Measurements from ENCODE around the gene TSR1. TPM values are rescaled to one million over a fixed set of nuclear protein-coding genes. Genes with fewer than 3 reads are reported as not detected.

TSR1 gene
- total RNA-seq, 1 donor from 2014 or later = 30.8 TPM

DNA sequence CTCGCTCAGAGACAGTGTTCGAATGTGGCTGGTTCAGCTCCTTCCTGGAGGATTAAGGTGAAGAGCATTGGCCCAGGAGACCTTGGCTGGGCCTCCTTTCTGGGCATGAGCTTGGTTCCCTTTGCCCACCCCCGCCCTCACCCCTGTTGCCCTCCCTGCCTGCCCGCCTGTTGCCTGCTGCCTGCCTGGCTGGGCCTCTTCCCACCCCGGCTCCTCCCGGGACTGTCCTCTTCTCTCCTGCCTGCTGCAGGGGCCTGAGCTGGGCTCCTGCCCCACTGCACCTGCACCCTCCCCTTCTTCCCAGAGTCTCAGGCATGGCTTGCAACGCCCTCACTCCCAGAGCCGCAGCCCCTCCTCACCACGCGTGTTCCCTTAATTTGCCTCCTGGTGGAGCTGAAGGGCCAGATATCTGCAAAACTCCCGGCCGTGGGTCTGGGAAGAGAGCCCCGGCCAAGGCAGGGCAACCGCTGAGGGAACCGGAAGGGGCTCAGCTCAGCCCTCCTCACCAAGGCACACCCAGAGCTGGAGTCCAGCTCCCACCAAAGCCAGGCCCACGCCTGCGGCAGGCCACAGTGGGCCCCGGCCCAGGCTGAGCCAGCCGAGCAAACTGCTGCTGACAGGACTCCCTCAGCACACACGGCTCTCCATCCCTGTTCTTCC lies 33.4 kb upstream of the TSR1 start:
- DNase-seq (ENCODE audit: extremely low read depth, low read depth, low spot score) = no peak

DNA sequence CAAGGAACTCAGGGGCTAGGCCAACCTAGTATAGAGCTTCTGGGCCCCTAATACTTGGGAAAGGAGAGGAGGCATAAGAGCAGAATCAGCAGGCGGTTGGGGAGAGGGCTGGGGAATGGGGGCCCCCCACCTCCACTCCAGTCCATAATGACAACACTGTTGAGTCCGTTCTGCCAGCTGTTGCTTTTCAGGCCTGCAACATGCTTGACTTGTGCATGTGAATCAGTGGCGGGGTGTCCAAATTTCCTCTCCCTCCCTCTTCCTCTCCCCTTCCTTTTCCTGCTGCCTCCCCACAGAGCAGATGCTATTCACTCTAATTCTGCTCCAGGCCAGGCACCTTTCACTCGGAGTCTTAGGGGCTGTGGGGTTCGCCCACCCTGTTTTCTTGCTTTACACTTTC lies 32.8 kb upstream of the TSR1 start:
- no peak for DNase-seq (ENCODE audit: extremely low read depth, low read depth, low spot score)

DNA sequence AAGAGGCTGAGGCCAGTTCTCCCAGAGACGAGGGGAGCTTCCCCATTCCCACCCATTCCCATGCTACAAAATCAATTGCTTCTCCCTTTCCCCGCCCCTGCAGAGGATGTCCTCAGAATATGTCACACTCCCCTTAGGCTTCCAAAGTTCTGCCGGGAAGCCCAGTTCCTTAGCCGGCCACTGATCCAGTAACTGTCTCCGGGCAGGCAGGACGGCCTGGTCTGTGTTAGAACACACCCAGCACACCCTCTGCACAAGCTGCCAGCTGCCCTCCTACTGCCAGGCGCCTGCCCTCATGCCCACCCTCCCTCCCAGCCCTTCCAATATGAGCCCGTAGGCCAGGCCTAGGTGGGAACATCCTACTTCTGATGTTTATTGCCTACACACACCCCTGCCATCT lies 32.1 kb upstream of the TSR1 start:
- DNase-seq (ENCODE audit: extremely low read depth, low read depth, low spot score) = no peak

DNA sequence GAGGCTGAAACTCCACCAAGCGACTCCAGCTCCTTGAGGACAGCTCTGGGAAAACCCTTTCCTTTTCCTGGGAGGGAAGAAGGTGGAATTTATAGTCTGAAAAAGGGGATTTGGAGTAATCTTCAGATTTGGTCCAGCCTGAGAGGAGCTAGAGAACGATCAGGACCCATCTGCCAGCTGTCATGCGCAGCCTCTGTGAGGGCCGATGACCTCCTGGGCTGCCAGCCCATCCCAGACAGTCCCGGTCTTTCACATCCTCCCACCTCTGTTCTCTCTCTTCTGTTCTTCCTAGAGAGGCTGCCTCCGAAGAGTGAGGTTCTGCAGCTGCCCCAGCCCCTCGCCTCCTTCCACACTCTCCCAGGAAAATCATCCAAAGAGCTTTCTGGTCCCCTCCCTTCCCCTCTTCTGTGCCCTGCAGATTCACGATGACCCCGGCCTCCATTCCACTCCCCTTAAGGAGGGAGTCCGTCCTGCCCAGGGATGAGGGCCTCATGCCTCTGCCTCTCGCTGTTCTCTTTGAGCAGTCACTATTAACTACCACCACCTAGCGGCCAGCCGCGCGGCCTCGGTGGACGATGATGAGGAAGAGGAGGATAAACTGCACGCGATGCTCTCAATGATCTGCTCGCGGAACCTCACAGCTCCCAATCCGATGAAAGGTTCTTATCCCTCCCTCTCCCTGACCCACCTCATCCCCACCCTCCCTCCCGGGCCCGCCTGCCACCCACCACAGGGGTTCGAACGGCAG lies 30.7 kb upstream of the TSR1 start:
- no peak for DNase-seq (ENCODE audit: extremely low read depth, low read depth, low spot score)

DNA sequence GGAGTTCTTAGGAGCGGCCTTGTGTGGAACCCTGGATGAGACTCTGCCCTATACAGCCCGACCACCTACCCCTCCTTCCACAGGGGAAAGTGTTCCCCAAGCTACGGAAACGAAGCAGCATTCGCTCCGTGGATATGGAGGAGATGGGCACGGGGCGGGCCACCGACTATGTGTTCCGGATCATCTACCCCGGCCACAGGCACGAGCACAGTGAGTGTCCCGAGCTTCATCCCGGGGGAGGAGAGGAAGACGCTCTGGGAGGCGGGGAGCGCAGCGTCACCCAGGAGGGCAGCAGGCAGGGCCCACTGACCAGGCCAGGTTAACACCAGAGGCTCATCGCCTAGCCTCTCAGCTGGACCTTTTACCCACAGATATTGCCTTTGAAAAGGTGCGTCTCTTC lies 28.9 kb upstream of the TSR1 start:
- no peak for DNase-seq (ENCODE audit: extremely low read depth, low read depth, low spot score)

DNA sequence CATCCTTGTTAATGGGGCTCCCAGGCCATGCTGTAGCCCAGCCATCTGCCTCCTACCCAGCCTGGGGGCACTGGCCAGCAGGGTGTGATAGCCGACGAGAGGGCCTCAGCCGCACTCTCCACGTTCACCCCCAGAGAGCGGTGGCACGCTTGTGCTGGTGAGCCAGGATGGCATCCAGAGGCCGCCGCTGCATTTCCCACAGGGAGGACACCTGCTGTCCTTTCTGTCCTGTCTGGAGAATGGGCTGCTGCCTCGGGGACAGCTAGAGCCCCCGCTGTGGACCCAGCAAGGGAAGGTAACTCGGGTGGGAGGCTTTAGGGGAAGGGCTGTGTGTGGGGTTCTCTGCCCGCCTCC lies 28.5 kb upstream of the TSR1 start:
- no peak for DNase-seq (ENCODE audit: extremely low read depth, low read depth, low spot score)

DNA sequence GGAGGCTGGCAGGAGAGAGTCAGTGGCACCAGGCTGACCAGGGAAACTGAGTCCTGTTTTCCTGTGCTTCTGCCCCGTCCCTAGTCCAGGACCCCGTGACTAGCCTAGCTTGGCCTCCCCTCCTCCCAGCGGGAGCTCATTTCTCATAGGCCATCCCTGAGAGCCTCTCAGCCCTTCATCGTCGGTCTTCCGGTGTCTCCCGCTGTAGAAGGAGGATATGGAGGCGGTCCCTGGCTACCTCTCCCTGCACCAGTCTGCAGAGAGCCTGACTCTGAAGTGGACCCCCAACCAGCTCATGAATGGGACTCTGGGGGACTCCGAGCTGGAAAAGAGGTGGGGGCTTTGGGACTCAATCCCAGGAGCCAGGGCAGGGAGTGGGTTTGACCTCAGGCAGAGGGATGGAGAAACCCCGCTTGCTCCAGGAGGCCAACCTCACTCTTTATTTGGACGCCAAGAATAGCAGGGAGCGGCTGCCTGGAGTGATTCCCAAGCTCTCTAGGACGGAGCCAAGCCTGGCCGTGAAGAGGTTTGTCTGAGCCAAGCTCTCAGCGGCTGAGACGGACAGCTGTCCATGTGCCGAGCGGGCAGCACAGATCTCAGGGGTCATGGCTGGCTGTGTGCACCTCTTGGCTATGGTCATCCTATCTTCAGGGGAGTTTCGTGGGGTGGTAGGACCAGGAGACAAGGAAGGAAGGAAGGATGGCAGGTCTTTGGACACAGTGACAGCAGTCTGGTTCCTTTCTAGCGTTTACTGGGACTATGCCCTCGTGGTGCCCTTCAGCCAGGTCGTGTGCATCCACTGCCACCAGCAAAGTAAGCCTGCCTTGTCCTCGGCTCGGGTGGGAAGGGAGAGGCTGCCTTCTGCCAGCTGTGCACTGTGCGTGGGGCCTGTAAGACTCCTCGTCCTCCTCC lies 27.9 kb upstream of the TSR1 start:
- DNase-seq (ENCODE audit: extremely low read depth, low read depth, low spot score) = no peak

DNA sequence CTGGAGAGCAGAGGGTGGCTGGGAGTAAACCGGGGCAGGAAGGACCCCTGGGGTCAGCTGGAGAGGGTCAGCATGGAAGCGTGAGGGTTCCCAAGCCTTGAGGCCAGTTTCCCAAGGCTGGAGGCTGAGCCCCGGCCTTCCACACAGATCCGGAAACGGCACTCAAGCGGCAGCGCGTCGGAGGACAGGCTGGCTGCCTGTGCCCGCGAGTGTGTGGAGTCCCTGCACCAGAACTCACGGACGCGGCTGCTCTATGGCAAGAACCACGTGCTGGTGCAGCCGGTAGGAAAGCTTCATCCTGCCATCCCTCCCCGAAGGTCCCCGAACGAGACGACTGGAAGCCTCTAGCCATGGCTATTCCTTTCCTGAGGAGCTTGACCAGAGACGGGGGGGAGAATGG lies 27.1 kb upstream of the TSR1 start:
- DNase-seq (ENCODE audit: extremely low read depth, low read depth, low spot score) = no peak

DNA sequence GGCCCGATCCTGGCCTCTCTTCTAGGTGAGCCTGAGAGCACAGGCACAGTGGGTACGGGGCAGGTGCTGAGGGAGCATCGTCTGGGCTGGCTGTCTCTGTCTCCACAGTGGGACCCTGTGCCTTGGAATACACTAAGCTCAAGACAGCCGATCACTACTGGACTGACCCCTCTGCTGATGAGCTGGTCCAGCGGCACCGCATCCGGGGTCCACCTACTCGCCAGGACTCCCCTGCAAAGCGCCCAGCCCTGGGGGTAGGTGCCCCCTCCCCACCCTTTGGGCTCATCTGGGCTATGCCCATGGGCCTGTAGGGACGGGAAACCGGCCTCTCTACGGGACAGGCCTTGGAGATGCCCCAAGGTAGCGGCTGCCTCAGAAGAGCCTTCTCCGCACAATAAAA lies 26.6 kb upstream of the TSR1 start:
- no peak for DNase-seq (ENCODE audit: extremely low read depth, low read depth, low spot score)

DNA sequence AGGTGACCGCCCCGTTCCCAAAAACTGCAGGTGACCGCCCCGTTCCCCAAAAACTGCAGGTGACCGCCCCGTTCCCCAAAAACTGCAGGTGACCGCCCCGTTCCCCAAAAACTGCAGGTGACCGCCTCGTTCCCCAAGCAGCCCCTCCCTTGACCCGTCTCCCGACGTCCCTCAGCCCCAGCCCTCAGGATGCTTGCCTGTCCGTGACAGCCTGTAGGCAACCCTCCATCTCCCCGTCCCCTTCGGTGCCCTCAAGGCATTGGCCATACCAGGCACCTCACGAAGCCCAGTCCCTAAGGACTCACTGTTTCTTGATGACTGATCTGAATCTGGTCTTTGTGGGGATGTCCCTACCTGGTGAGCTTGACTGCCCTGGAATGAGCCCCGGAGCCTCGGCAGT lies 26.2 kb upstream of the TSR1 start:
- DNase-seq (ENCODE audit: extremely low read depth, low read depth, low spot score) = no peak

DNA sequence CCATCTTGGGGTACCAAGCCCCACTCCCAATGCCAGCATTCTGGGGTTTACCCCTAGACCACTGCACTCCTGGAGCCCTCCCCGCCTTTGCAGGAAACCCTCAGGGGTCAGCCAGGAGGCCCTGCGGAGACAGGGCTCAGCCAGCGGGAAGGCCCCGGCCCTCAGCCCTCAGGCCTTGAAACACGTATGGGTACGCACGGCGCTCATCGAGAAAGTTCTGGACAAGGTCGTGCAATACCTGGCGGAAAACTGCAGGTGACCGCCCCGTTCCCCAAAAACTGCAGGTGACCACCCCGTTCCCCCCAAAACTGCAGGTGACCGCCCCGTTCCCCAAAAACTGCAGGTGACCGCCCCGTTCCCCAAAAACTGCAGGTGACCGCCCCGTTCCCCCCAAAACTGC lies 25.8 kb upstream of the TSR1 start:
- no peak for DNase-seq (ENCODE audit: extremely low read depth, low read depth, low spot score)

DNA sequence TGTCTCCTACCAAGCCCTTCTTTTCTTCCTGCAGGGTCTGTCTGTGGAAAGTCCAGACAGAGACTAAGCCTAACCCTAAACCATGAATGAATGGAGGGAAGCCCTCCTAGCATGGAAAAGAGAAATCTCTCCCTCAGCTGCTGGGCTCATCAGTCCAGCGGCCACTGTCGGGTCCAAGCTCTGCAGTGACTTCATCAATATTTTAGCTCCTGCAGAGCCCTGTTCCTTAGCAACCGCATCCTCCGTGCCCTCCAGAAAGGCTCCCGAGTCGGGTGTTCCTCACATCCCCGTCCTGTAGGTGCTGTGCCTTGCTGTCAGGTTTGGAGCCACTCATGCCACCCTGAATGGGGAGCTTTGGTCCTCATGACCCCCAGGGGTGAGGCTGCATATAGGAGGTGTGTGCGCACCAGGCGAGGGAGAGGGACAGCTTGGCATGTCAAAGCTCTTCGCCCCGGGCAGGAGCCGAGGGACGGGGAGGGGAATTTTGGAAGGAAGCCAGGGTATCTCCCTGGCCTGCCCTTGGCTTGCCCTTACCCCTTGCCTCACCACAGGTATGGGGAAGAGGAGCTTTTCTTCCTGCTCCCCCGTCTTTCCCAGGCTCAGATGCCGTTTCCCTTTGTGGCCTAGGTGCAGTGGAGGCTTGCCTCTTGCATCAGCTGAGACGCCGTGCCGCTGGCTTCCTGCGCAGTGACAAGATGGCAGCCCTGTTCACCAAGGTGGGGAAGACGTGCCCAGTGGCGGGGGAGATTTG lies 24.9 kb upstream of the TSR1 start:
- no peak for DNase-seq (ENCODE audit: extremely low read depth, low read depth, low spot score)

DNA sequence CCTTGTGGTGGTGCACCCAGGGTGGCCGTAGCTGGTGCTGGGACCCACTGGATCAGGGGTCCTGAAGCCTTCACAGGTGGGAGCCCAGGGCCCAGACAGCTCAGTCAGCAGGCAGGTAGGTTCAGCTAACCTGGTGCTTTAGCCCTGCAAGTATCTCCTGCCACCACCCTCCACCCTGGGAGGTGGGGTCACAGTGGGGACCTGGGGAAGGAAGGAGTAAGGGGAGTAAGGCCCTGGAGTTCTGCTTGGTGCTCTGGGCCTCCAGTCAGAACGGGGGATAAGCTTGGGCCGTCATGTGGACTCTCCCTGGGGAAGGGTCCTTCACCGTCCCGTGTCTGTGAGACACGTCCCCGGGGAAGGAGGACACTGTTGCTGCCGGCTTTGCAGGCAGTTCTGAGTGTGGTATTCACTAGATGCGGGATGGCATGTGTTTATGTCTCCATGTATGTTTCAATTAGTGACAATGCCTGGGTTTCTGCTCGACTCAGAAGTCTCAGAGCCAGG lies 21.7 kb upstream of the TSR1 start:
- DNase-seq (ENCODE audit: extremely low read depth, low read depth, low spot score) = no peak

DNA sequence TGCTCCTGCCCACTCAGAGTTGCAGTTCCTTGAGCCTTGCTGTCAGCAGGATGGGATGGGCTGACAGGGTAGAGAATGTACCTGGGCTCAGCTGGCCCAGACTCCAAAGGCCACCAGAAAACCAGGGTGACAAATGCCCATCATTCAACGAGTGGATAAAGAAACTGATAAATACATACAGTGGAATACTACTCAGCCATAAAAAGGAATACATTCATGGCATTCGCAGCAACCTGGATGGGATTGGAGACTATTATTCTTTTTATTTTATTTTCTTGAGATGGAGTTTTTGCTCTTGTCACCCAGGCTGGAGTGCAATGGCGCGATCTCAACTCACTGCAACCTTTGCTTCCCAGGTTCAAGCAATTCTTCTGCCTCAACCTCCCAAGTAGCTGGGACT lies 21.0 kb upstream of the TSR1 start:
- no peak for DNase-seq (ENCODE audit: extremely low read depth, low read depth, low spot score)

DNA sequence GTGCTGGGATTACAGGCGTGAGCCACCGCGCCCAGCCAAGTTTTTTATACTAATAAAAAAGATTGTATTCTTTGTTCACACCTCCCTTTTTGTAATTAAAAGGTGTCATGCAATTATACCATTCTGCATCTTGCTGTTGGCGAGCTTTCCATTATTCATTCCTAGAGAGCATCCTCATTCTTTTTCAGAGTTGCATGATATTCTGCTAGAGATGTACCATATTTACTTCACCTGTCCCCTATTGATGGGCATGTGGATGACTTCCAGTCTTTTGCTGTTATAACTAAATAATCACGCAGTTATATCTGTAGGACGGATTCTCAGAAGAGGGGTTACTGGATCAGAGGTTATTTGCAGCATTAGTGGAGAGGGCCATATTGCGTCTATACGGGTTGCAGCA lies 18.1 kb upstream of the TSR1 start:
- DNase-seq (ENCODE audit: extremely low read depth, low read depth, low spot score) = no peak

DNA sequence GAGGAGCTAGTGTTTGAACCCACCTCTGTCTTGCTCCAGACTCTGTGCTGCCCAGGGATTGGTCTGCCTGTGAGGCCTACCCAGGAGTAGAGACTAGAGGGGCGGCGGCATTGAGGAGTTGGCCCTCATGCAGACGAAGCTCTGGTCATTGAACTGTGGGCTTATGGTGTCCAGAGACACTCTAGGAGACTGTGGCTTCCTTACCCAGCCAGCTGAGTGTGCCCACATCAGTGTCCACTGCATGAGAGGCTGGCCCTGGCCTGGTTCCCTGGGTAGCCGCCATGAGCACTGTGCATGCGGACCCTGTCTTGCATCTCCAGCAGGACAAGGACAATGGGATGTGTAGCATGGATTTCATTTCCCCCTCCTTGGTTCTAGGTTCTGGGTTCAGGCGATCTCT lies 15.0 kb upstream of the TSR1 start:
- no peak for DNase-seq (ENCODE audit: extremely low read depth, low read depth, low spot score)

DNA sequence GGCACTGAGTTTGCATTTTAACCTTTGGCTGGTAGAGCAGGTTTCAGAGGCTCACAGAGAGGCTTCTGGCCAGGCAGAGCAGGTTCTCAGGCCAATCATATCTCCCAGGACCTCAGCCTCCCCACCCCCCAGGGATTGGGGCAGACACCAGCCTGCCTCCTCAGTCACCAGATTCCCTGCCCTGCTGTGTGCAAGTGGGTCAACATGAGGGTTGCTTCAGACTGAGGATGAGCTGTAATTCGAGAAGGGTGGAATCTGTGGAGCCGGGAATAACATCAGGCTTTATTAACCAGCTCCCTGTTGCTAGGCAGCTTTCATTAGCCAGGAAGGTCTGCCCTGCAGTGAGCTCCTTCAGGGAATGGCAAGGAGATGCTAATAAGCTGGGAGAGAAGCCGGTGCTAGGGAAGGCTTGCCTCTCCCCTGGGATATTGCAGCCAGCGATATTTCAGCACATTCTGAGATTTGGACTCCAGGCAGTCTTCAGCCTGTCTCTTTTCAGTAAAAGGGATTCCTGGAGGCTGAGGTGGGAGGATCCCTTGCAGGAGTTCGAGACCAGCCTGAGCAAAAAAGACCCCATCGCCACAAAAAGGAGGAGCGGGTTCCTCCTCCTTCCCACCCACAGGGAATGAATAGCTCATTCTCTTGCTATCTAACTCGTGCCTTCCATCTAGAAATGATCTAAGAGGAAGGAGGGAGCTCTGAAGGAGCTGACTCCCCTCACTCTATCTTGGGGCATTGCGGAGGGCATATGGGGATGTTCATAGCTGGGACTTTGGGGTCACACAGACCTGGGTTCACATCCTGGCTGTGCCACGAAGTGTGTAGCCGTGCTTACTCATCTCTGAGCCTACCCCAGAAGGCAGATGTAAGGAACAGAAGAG lies 11.8 kb upstream of the TSR1 start:
- DNase-seq (ENCODE audit: extremely low read depth, low read depth, low spot score) = no peak

DNA sequence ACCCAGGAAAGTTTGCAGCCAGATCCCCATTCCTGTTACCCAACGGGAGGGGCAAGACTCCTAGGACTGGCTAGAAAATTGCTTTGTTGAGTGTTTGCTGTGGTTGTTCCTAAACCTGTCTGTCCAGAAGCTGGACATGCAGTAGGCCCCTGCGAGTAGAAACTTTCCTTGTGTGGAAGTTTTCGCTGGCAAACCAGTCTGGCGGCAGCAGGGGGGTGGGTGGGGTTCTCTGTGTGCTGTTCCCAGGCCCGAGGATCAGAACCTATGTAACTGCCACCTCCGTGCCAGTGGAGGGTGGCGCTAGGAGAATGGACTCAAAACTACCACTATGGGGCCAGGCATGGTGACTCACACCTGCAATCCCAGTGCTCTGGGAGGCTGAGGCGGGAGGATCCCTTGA lies 10.2 kb upstream of the TSR1 start:
- no peak for DNase-seq (ENCODE audit: extremely low read depth, low read depth, low spot score)

DNA sequence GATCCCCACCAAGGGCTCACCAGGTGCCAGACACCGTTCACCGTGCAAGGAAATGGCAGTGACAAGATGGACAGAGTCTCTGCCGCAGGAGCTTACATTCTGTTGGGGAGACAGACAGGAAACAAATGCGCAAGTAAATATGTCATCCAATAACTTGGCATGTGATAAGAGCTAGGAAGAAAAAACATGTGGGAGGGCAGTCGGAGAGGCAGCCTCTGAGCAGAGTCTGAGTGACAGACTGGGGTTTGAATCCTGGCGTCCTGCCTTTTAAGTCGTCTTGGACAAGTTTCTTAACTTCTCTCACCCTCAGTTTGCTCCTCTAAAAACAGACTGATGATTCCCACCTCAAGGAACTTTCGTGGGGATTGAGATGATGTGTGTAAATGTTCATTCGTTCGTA lies 8.3 kb upstream of the TSR1 start:
- no peak for DNase-seq (ENCODE audit: extremely low read depth, low read depth, low spot score)

DNA sequence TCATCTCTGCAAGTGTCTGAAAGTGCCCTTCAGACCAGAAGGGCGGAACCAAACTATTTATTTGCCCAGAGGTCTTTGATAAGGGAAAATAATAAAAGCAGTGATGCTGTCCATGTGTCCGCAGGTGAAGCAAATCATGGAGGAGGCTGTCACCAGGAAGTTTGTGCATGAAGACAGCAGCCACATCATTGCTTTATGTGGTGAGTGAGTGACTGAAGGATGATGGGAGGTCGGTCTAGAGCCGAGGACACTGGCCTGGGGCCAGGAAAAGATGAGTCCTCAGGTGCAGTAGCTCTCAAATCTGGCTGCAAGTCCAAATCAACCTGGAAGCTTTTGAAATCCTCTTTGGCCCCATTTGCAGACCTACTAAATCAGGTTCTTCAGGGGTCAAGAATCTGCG lies 7.2 kb upstream of the TSR1 start:
- DNase-seq (ENCODE audit: extremely low read depth, low read depth, low spot score) = no peak

Data from glomerular endothelial cell (primary cell).